KMS-11 (cell line): ENCODE data around the gene KRTAP10-6.
"Not testable (repeated sequence)": the region's sequence is repeated elsewhere in the genome, so short reads cannot be mapped to it uniquely, and the experiment has no call there.

ENCODE experiments used
- H2AFZ ChIP-seq: fragments of 200-600 bp; sonication (generic); 2 replicates; pipeline ENCODE4 v1.6.1; 2016; ENCODE audit warnings: antibody characterized with exemption, mixed run types, low read depth
- H3K27ac ChIP-seq: fragments of 200-600 bp; sonication (generic); 2 replicates; pipeline ENCODE4 v1.6.1; 2016; ENCODE audit warnings: mild to moderate bottlenecking, mixed run types
- H3K27me3 ChIP-seq: fragments of 200-600 bp; sonication (generic); 2 replicates; pipeline ENCODE4 v1.6.1; 2017; ENCODE audit warnings: mild to moderate bottlenecking, low read depth, mixed run types, moderate library complexity; ENCODE audit not compliant: insufficient read depth
- H3K36me3 ChIP-seq: fragments of 200-600 bp; sonication (generic); 2 replicates; pipeline ENCODE4 v1.6.1; 2017; ENCODE audit warnings: mild to moderate bottlenecking, mixed run types; ENCODE audit not compliant: insufficient read depth
- H3K4me1 ChIP-seq: fragments of 200-600 bp; sonication (generic); 2 replicates; pipeline ENCODE4 v1.6.1; 2016; ENCODE audit warnings: mild to moderate bottlenecking, low read depth, mixed run types; ENCODE audit not compliant: poor library complexity, severe bottlenecking
- H3K4me2 ChIP-seq: fragments of 200-600 bp; sonication (generic); 2 replicates; pipeline ENCODE4 v1.7.0; 2016; ENCODE audit warnings: mild to moderate bottlenecking, mixed run types
- H3K4me3 ChIP-seq: fragments of 200-600 bp; sonication (generic); IDR thresholded peaks from 2 replicates; pipeline ENCODE4 v1.6.1; 2017; ENCODE audit warnings: low read depth, low read length, mixed read lengths; ENCODE audit not compliant: insufficient read depth
- H3K79me2 ChIP-seq: fragments of 200-600 bp; sonication (generic); 2 replicates; pipeline ENCODE4 v1.6.1; 2016; ENCODE audit warnings: low read depth, mixed run types; ENCODE audit not compliant: insufficient read depth
- H3K9ac ChIP-seq: fragments of 200-600 bp; sonication (generic); 2 replicates; pipeline ENCODE4 v1.6.1; 2016; ENCODE audit warnings: mild to moderate bottlenecking, mixed run types
- H4K20me1 ChIP-seq: fragments of 200-600 bp; sonication (generic); 2 replicates; pipeline ENCODE4 v1.6.1; 2016; ENCODE audit warnings: mild to moderate bottlenecking, mixed run types; ENCODE audit not compliant: insufficient read depth
- CTCF ChIP-seq: fragments of 200-600 bp; sonication (generic); conservative IDR thresholded peaks from 2 replicates; pipeline ENCODE4 v1.6.1; 2017; ENCODE audit warnings: low read depth, mild to moderate bottlenecking, antibody characterized with exemption, low read length, moderate library complexity, mixed read lengths

KRTAP10-6 gene

DNA sequence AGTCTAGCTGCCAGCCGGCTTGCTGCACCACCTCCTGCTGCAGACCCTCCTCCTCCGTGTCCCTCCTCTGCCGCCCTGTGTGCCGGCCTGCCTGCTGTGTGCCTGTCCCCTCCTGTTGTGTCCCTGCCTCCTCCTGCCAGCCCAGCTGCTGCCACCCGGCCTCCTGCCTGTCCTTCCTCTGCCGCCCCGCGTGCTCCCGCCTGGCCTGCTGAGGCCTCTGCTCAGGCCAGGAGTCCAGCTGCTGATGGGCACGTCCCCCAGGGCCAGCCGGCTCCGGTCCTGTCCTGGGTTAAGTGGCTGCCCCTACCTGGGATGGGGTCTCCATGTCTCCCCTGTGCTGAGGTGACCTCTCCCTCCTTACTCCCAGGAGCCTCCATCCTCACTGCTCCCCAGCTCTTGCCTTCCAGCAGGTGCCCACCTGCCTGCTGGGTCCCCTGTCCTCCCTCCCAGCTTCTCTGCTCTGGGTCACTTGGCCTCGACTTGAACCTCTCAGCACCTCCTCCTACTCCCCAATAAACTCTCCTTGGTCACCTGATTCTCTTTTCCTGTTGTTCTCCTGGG, 20.4 kb upstream of the KRTAP10-6 start:
- Histone ChIP-seq H3K9ac (no peak overlapping the region), H3K36me3 (no peaks in the 10 kb centered on the region), H3K4me1 (no peaks in the 10 kb centered on the region), H3K79me2 (no peaks in the 10 kb centered on the region), H3K4me2 (no peak overlapping the region), H3K27me3 (peaks cover 22% of the 10 kb centered on the region), H3K27ac (no peak overlapping the region), H2AFZ (no peak overlapping the region), H4K20me1 (no peaks in the 10 kb centered on the region), H3K4me3 (no peak overlapping the region)
- no peak for TF ChIP-seq CTCF

- no peaks in the 10 kb centered on the region for H4K20me1 ChIP-seq
- no peak within 1 kb of the TSS for H3K4me3 ChIP-seq
- no peak within 1 kb of the TSS for H3K4me2 ChIP-seq
- peaks cover 22% of the 10 kb centered on the region for H3K27me3 ChIP-seq
- H3K79me2 ChIP-seq, result no peaks in the 10 kb centered on the region
- no peak within 1 kb of the TSS for H3K27ac ChIP-seq
- no peak within 1 kb of the TSS for H3K9ac ChIP-seq
- no peak within 1 kb of the TSS for H2AFZ ChIP-seq
- no peaks in the 10 kb centered on the region for H3K36me3 ChIP-seq
- TF ChIP-seq CTCF, result no peak
- no peaks in the 10 kb centered on the region for H3K4me1 ChIP-seq
These were observed 19.8 kb upstream of the KRTAP10-6 start, which contains the start of gene KRTAP10-8 for GRCh38 chr21:44612029-44612486. Gene KRTAP10-8 (plus strand): TSS chr21:44612079. CDS start chr21:44612101, 22 bp downstream.

GRCh38 chr21:44611551-44611950, 19.2 kb upstream of the KRTAP10-6 start:
- peaks cover 22% of the 10 kb centered on the region for H3K27me3 ChIP-seq
- H3K79me2 ChIP-seq, result no peaks in the 10 kb centered on the region
- no peaks in the 10 kb centered on the region for H3K4me1 ChIP-seq
- H3K4me3 ChIP-seq, result no peak overlapping the region
- no peak overlapping the region for H3K9ac ChIP-seq
- no peaks in the 10 kb centered on the region for H4K20me1 ChIP-seq
- no peaks in the 10 kb centered on the region for H3K36me3 ChIP-seq
- no peak overlapping the region for H2AFZ ChIP-seq
- no peak overlapping the region for H3K27ac ChIP-seq
- no peak overlapping the region for H3K4me2 ChIP-seq
- TF ChIP-seq CTCF, result no peak

- not testable (repeated sequence) for H3K4me3 ChIP-seq, H4K20me1 ChIP-seq, H3K9ac ChIP-seq, H3K27ac ChIP-seq, H3K4me1 ChIP-seq, H2AFZ ChIP-seq, H3K4me2 ChIP-seq, H3K79me2 ChIP-seq, H3K36me3 ChIP-seq
- peaks cover 19% of the 10 kb centered on the region for H3K27me3 ChIP-seq
These were observed 18.0 kb upstream of the KRTAP10-6 start for GRCh38 chr21:44610157-44610843.

GRCh38 chr21:44609193-44609592, 16.9 kb upstream of the KRTAP10-6 start:
- peaks cover 19% of the 10 kb centered on the region; the same call in 1 of the 2 replicates for H3K27me3 ChIP-seq
- no peaks in the 10 kb centered on the region for H3K79me2 ChIP-seq
- no peaks in the 10 kb centered on the region for H4K20me1 ChIP-seq
- no peak overlapping the region for H3K9ac ChIP-seq
- H3K36me3 ChIP-seq, result no peaks in the 10 kb centered on the region
- no peak for TF ChIP-seq CTCF
- H3K27ac ChIP-seq, result no peak overlapping the region
- no peak overlapping the region for H3K4me2 ChIP-seq
- H2AFZ ChIP-seq, result no peak overlapping the region
- no peak overlapping the region for H3K4me3 ChIP-seq
- H3K4me1 ChIP-seq, result no peaks in the 10 kb centered on the region
